Stimulated activated CD8-positive, alpha-beta memory T cell treated with anti-CD3 and anti-CD28 coated beads, Interleukin-2, amount 100 ng/mL, for 48 hours (primary cell): ENCODE measurements around the gene AZIN2.
"Not testable (repeated sequence)": the region's sequence is repeated elsewhere in the genome, so short reads cannot be mapped to it uniquely, and the experiment has no call there.

Experiments used
- DNase-seq, 2 donors: peaks; one replicate each; pipeline ENCODE4 v3.0.0-alpha.2; 2020; ENCODE audit warnings: low read depth in 2 of 2

Gene AZIN2

DNA sequence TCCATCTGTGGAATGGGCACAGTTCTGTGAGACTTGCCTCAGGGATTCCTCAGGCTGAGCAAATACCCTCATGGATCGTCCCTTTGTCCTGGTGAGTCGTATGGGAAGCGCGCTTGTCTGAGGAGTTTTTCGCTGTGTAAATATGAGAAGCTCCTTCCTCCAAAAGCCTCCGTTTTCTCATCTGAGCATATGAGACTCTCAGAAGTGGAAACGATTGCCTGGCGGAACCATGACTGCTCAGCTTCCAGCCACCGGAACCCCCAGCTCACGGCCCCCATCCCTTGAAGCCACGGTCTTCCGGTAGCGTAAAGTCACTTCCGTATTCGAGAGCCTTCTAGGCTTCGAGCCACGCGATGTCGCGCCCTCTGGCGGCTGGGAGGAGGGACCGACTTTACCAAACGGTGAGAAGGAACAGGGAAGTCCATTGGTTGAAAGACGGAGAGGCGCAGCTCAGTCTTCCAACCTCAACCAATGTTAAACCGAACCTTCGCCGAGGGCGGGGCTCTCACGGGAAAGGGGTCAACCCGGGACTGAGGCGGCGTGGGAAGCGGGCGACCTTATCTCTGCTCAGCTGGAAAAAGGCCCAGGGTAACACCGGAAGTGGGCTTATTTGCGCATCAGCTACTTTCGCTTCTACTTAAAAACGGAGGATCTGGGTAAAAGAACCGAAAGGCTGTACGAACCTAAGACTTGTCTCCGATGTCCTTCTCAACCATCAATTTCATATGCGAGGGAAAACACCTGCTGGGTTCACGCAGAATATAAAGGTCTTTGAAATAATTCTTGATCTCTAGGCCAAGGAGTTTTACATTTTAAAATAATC, 46.3 kb downstream of the AZIN2 start:
- peak; percentile 97 to 99 for DNase-seq

GRCh38 chr1:33128781-33129180, 47.8 kb downstream of the AZIN2 start:
- no peak for DNase-seq

DNA sequence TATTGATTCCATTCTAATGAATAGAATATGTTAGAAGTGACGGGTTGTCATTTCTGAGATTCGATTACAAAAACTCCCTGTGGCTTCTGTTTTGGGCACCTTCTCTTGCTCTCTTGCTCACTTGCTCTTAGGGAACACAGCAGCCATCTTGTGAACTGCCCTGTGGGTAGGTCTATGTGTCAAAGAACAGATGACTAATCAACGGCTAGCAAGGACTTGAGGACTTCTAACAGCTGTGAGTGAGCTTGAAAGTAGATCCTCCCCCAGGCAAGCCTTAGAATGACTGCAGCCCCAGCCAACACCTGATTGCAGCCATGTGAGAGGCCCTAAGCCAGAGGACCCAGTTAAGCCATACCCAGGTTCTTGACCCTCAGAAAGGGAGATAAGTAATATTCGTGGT, 49.3 kb downstream of the AZIN2 start:
- DNase-seq = peak in 1 of 2 donors; percentile 18

- no peak for DNase-seq
Observed at GRCh38 chr1:33131191-33131590, 50.2 kb downstream of the AZIN2 start.

- DNase-seq = no peak
Observed at GRCh38 chr1:33132549-33132948, 51.6 kb downstream of the AZIN2 start.

- no peak for DNase-seq
Observed at GRCh38 chr1:33133478-33134105, 52.6 kb downstream of the AZIN2 start.

- DNase-seq = not testable (repeated sequence)
Observed at GRCh38 chr1:33136041-33136440, 55.1 kb downstream of the AZIN2 start.

- peak; percentile 32 to 33 for DNase-seq
Observed at GRCh38 chr1:33137800-33138199, 56.8 kb downstream of the AZIN2 start.

DNA sequence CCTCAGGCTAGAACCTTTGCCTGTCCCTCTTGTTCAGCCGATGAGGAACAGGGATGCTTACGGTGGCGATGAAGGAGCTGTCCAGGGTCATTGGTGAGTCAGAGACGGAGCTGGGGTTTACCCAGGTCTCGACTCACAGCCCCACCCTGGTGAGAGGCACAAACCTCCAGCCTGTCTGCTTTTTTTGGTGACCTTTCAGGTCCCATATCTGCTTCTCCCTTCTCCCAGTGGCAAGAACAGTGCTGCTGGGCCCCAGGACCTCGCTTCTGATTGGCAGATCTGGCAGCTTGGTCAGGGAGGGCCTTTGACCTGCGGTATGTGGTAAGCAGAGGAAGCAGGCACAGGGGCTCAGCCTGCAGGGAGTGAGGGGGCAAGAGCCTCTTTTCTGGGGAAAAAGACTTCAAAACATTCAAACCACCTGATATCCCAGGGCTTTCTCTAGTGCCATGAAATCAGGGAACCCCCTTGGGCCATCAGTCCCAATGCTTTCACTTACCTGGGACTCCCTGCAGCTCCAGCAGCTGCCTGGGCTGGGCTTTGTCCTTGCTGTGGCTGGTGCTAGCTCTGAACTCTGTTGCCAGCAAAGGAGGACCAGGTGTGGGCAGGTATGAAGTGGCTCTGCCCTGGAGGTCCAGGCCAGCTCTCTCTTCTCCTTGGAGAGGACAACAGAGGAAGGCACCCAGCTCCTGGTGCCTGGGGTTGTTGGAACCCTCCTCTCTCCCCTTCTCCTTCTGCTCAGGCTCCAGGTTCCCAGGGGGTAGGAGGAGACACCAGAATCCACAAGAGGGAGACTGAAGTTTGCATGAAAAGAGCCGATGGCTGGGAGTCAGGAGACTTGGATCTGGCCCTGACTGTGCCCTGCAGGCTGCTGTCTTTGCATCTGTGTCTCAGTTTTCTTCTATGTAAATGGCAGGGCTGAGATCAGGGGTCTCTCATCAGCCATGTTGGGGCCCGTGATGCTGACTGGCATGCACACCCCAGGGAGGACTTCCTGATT, 59.5 kb downstream of the AZIN2 start:
- DNase-seq = no peak

GRCh38 chr1:33141216-33141615, 60.3 kb downstream of the AZIN2 start:
- DNase-seq = no peak

- DNase-seq = no peak
Observed at GRCh38 chr1:33141781-33142180, 60.8 kb downstream of the AZIN2 start.

GRCh38 chr1:33142483-33143064, 61.6 kb downstream of the AZIN2 start:
- no peak for DNase-seq

DNA sequence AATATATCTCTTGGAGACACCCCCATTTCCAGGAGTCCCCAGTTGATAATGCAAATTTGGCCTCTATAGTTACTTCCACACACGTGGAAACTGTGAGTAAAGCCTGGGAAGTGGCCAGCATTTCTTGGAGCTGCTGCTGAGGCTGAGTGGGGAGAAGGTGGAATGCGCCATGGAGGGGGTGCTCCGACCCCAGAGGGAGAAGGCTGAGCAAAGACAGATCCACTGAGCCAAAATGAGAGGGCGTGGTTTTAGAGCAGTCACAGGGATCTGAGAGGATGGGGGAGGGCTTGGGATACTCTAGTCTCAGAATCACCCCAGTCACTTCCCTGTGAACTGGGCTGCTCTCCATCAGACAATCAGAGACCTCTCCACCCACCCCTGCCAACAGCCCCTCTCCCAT, 62.2 kb downstream of the AZIN2 start:
- no peak for DNase-seq

DNA sequence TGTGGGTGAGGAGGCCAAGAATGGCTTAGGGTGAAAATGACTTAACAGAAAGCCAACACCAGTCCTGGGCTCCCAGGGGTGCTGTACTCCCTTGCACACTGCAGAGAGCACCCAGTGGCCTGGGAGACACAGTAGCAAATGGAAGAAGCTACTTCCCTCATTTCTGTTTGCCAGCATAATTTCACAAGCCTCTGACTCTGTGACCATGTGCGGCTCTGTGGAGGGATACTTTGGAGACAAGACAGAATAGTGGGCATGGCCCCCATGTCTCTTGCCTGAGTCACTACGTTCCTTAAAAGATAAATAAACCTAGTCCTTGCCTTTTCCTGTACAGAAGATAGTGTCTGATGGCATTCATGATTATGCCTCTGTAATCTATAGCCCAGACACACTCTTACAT, 62.7 kb downstream of the AZIN2 start:
- no peak for DNase-seq

DNA sequence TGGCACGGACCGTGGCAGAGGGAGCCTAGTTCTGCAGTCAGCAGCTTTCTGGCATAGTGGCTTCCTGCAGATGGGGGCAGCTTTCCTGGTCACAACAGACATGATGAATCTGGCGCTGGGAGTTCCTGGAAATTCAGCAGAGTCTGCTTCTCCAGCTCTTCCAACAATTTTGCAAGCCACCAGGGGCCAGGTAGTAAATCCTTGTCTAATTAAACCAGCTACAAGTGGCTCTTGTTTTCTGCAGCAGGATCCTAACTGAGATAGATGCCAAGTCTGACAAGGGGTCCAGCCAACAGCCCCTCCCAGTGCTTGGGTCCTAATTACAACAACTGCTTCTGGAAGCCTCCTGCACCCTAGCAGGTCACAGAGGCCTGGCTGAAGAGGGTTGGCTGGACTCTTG, 65.0 kb downstream of the AZIN2 start:
- no peak for DNase-seq

GRCh38 chr1:33147275-33147996, 66.5 kb downstream of the AZIN2 start:
- DNase-seq = no peak

GRCh38 chr1:33147997-33148314, 67.0 kb downstream of the AZIN2 start:
- no peak for DNase-seq

DNA sequence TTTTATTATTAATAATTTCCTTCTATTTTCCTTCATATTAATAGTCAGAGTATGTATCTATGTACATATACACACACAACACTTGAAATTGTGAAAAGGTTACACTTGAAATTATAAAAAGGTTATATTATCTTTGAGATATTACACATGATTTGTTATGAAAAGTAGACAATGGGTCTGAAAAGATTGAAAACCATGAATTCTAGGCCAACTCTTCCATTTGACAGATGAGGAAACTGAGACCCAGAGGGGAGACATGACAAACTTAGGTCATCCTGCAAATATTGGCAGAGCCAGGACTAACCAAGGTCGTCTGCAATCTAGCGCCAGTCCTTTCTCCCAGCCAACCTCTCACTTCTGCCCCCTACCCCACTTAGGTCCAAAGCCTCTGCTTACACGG, 67.7 kb downstream of the AZIN2 start:
- no peak for DNase-seq

GRCh38 chr1:33149453-33150190, 68.7 kb downstream of the AZIN2 start:
- DNase-seq = no peak

GRCh38 chr1:33150522-33150921, 69.6 kb downstream of the AZIN2 start:
- DNase-seq = no peak

DNA sequence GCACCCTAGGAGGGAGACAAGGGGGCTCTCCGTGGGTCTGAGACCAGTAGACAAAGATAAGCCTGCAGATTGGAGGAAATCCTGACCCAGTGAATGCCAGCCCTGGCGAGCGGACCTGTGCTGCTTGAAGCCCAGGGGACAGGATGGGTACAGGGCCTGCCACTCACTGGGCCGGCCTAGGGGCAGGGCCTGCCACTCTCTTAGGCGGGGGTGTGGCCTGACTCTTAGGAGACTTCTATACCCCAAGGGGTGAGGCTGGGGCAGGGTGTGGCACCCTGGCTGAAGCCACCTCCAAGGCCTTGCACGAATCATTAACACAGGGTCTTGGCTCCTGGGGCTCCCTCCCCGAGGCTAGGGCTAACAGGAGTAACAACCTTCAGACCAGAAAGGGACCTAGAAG, 70.2 kb downstream of the AZIN2 start:
- no peak for DNase-seq
